GM18505 (cell line): ENCODE measurements around the gene NHERF2.

Source experiments
- ATAC-seq: cut with Tn5 transposase; IDR thresholded peaks from one replicate; pipeline ENCODE4 v1.9.1; 2021; ENCODE audit not compliant: unreplicated experiment
- POLR2A ChIP-seq: IDR thresholded peaks from 4 replicates; pipeline ENCODE4 v1.6.1; 2011; ENCODE audit warnings: borderline replicate concordance; ENCODE audit not compliant: insufficient read depth, insufficient read length; ENCODE audit errors: extremely low read depth

Gene NHERF2

DNA sequence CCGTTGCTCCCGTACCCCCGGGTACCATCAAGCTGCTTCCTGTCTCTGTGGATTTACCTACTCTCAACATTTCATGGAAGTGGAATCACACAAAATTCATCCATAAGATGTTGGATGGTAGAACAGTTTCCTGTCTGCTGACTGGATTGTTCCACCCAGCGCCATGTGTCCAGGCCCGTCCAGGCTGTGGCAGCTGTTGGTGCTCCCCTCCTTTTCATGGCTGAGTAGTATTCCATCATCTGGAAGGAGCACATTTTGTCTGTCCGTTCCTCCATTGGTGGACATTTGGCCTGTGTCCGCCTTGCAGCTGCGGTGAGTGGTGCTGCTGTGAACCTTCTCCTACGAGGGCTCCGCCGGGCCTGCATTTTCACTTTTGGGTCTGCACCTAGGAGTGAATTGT, 39.4 kb downstream of the NHERF2 start:
- no peak for TF ChIP-seq POLR2A
- ATAC-seq: no peak

DNA sequence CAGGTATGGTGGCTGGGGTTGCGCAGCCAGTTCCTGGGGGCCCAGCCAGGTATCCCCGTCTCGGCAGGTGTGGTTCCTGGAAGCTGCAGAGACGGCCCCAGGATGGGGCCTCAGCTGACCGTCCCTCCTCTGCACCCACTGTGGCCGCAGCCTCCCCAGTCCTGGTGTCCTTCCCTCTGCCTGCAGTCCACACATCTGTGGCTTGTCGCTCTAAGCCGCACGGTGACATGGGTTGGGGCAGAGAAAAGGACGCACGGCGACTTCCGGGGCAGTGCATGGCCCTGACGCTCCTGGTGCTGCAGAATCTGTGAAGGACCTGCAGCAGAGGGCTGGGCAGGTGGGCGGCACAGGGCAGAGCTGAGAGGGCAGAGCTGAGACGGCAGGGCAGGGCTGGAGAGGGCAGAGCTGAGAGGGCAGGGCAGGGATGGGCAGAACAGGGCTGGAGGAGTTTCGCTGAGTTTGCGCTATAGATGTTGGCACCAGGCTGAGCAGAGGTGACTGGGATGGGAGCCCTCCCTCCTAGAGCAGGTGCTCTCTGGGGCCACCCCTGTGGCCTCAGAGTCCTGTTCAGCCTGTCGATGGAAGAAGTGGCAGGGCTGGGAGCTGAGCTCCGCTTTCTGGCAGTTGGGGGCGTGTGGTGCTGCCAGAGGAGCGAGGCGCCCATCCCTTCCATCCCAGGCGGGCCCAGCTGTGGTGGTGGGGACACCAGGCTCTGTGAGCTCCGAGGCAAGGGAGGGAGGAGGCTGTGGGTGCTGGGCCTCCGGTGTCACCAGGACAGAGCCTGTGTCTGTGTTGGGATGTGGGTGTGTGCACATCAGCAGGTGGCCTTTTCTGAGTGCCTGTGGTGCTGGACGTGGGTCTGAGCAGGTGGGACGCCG, 44.1 kb downstream of the NHERF2 start:
- TF ChIP-seq POLR2A: no peak

DNA sequence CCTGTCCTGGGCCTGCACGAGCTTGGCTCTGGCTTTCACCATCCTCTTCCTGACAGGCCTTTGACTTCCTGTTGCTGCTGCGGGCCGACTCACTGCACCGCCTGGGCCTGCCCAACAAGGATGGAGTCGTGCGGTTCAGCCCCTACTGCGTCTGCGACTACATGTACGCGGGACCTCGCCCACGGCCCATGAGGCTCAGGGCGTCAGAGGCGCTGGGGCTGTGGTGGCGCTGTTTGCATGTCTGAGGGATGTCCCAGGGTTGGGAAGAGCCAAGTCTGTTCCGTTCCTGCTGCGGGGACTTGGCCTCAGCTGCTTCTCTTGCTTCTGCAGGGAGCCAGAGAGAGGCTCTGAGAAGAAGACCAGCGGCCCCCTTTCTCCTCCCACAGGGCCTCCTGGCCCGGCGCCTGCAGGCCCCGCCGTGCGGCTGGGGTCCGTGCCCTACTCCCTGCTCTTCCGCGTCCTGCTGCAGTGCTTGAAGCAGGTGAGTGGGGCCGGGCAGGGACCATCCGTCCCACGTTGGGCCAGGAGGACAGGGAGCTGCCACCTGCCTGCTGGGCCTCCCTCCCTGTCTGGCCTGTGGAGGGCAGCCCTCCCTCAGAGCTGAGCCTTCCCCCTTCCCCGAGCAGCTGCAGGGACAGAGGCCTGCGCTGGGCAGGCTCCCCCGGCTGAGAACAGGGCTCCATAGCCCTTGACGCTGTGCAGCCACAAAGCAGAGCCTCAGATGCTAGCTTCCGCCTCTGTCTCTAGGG, 44.9 kb downstream of the NHERF2 start:
- TF ChIP-seq POLR2A: no peak

More for the DNA sequence above, 44.1 kb downstream of the NHERF2 start:
- no peak for ATAC-seq

DNA sequence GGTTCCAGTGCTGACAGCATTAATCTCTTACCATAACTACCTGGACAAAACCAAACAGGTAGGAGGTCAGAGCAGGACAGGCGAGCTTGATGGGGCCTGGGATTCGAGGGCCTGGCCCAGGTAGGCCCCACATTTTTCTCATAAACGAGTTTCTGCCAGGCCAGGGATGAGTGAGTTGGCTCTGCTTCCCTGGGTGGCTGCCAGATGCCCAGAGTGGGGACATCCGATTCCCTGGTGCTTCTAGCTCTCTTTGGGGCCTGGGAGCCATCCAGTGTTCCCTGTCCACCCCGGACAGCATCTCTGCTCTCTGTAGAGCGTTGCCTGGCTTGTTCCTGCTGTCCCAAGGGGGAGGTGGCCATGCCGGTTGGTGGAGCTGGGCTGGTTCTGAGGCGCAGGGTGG, 46.2 kb downstream of the NHERF2 start:
- no peak for TF ChIP-seq POLR2A
- ATAC-seq: no peak

More for the DNA sequence above, 44.9 kb downstream of the NHERF2 start:
- no peak for ATAC-seq

DNA sequence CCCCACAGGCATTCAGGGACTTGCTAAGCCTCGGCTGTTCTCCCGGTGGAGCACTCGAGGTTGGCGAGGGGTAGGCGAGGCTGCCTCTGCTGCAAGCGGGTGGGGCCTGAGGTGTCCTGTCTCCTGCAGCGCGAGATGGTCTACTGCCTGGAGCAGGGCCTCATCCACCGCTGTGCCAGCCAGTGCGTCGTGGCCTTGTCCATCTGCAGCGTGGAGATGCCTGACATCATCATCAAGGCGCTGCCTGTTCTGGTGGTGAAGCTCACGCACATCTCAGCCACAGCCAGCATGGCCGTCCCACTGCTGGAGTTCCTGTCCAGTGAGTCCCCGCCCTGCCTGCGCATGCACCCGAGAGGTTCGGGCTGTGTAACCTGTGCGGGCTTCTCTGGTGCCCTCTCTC, 47.4 kb downstream of the NHERF2 start:
- no peak for ATAC-seq
- TF ChIP-seq POLR2A: no peak

DNA sequence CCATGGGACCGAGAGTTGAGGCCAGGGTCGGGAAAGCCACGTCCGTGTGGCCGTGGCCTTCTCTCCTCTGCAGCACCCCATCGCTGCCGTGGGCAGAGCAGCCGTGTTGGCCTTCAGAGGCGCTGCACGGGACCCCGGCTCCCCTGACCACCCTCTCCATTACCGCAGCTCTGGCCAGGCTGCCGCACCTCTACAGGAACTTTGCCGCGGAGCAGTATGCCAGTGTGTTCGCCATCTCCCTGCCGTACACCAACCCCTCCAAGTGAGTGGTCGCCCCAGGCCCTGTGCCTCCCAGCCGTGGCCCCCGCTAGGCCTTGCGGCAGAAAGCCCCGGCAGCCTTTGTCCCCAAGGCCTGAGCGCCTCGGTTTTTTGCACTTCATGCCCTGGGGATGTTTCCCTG, 48.9 kb downstream of the NHERF2 start:
- no peak for ATAC-seq
- no peak for TF ChIP-seq POLR2A

DNA sequence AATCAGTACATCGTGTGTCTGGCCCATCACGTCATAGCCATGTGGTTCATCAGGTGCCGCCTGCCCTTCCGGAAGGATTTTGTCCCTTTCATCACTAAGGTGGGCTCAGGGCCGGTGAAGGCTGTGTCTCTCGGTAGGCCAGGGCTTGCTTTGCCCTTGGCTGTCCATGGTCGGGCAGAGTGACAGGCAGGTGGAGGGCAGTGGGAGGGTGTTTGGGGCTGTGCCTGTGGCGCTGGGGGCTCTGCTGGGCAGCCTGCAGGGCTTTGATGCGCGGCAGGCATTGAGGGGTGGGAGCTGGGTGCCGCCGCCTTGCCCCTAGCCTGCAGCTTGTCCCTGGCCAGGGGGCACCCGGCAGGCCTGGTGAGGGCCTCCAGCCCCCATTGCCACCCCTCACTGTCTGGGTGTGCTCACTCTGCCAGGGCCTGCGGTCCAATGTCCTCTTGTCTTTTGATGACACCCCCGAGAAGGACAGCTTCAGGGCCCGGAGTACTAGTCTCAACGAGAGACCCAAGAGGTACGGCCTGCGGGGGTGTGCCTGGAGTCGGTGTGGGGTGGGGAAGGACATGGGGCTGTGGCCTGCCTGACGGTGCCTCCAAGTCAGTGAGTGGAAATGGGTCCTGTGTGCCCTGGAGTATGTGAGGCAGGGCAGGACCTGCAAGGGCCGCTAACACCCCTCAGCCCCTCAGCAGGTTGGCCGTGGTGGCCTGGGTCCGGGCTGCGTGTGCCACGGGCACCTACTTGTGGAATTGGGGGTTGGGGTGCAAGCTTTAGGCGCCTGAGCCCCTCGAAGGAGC, 49.6 kb downstream of the NHERF2 start:
- no peak for TF ChIP-seq POLR2A
- no peak for ATAC-seq

DNA sequence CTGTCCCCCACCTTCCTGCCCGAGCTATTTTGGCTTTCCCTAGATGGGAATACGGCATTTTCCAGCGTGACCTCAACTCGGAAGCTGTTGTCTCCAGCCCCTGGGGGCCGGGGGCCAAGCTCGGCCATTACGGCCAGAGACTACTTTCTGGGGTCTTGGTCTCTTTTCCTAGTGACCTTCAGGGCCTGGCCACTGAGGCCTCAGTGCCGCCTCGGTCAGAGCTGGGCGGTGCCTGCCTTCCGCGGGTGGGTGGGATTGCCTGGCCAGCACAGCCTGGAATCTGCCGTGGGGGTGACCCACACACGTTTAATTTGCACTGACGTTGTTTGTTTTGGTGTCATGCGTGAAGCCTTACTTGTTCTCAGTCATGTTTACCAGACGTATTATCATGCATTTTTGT, 50.3 kb downstream of the NHERF2 start:
- no peak for TF ChIP-seq POLR2A
- no peak for ATAC-seq

DNA sequence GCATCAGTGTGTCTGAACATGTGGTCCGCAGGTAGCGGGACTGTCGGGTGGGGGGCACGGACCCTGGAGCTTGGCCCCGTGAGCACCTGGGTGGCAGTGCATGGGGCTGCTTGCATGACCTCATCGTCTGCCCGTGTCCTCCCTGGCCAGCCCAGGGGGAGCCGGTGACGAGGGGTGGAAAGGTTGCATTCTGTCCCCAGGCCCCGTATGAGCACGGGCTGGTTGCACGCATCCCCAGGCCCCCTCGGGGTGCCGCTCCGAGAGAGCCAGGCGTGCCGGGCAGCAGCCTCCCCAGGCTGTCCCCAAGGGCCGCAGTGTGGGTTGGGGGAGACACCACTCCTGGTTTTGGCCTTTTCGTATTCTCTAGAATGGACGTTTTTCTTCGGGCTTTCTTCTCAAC, 51.0 kb downstream of the NHERF2 start:
- ATAC-seq: no peak
- no peak for TF ChIP-seq POLR2A

DNA sequence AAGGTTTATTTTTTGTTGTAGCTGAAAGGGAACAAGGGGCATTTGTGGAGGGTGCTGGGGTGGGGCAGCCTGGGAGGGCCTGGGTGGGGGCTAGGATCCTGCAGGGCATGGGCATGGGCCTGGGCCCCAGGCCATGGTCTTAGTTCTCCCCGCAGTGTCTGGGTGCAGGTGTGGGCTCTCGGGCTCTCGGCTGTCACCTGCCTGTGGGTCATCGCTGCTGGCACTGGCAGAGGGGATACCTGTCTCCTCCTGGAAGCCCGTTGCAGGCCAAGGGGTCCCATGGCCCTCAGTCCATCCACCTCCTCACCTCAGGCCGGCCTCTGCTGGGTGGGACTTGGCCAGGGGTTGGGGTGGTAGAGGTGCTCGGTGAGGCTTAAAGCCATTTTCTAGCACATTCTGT, 51.4 kb downstream of the NHERF2 start:
- ATAC-seq: no peak
- TF ChIP-seq POLR2A: no peak

DNA sequence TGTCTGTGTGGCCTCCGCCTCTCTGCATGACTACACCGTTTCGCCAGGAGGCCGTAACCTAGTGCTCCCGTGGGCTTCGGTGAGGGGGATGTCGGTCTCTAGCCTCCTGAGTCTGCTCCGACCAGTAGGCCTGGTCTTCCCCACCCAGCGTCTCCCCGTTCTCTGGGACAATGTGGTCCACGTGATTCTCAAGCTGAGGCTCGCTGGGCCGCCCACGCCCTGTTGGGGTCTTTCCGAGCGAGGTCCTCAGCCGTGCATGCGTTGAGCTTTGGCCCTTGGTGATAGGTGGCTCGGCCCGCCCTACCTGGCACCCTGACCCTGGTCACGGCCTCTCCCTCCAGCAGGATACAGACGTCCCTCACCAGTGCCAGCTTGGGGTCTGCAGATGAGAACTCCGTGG, 52.0 kb downstream of the NHERF2 start:
- ATAC-seq: no peak
- TF ChIP-seq POLR2A: no peak

DNA sequence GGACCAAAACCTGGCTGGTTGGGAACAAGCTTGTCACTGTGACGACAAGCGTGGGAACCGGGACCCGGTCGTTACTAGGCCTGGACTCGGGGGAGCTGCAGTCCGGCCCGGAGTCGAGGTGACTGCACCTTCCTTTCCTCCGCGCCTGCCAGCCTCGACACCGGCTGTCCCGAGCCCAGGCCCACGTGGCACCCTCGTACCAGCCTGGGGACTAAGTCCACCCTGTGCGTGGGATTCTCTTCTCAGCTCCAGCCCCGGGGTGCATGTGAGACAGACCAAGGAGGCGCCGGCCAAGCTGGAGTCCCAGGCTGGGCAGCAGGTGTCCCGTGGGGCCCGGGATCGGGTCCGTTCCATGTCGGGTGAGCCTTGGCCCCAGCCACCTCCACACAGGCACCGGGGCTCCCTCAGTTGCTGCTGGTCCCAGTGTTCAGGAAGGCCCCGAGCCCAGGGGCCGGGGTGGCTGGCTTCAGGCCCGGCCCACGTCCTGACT, 52.7 kb downstream of the NHERF2 start:
- TF ChIP-seq POLR2A: no peak
- ATAC-seq: no peak

DNA sequence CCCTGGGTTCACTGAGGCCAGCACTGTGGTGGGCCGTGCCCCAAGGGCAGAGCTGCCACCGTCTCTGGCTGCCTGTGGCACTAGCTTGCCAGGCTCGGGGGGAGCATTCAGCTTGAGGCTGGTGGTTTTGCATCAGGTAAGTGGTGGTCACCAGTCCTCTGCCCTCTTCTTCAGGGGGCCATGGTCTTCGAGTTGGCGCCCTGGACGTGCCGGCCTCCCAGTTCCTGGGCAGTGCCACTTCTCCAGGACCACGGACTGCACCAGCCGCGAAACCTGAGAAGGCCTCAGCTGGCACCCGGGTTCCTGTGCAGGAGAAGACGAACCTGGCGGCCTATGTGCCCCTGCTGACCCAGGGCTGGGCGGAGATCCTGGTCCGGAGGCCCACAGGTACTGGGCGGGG, 53.3 kb downstream of the NHERF2 start:
- ATAC-seq: no peak
- TF ChIP-seq POLR2A: no peak
